Skin of body (tissue), 2 donors: ENCODE measurements around the gene CD300A. TPM values are rescaled to one million over a fixed set of nuclear protein-coding genes. Genes with fewer than 3 reads are reported as not detected.

Experiments
- DNase-seq: peaks from one replicate; lab custom pipeline; 2025; lab: John Stamatoyannopoulos, UW
- total RNA-seq: library from RNA; depleted of rRNA; stranded (reverse); fragments of >200 nt; gene quantifications from one replicate; pipeline ENCODE4 v1.2.3, GENCODE V29; 2014

The CD300A gene
- total RNA-seq, result 6.0 TPM

GRCh38 chr17:74466111-74466827, at the start of gene CD300A:
Gene CD300A (plus strand): TSS chr17:74466634. CDS start chr17:74466704, 70 bp downstream.
- no peak for DNase-seq

- DNase-seq, result no peak
Measured at GRCh38 chr17:74417178-74418045, 49.0 kb upstream of the CD300A start.

- no peak for DNase-seq
Measured at GRCh38 chr17:74419928-74420411, 46.5 kb upstream of the CD300A start.

GRCh38 chr17:74424117-74424516, 42.3 kb upstream of the CD300A start:
- no peak for DNase-seq

- no peak for DNase-seq
Measured at GRCh38 chr17:74424657-74425056, 41.8 kb upstream of the CD300A start.

GRCh38 chr17:74426551-74427047, 39.8 kb upstream of the CD300A start:
- DNase-seq, result no peak

- no peak for DNase-seq
Measured at GRCh38 chr17:74427048-74427762, 39.2 kb upstream of the CD300A start.

GRCh38 chr17:74427763-74428153, 38.7 kb upstream of the CD300A start:
- no peak for DNase-seq

GRCh38 chr17:74429604-74430384, 36.6 kb upstream of the CD300A start:
- no peak for DNase-seq

GRCh38 chr17:74430385-74430705, 36.1 kb upstream of the CD300A start:
- no peak for DNase-seq

- DNase-seq, result no peak
Measured at GRCh38 chr17:74430706-74431567, 35.5 kb upstream of the CD300A start.

- no peak for DNase-seq
Measured at GRCh38 chr17:74431568-74432423, 34.6 kb upstream of the CD300A start, which contains the start of gene GPRC5C. Gene GPRC5C (plus strand): TSS chr17:74432088. CDS start chr17:74439777, 7,689 bp downstream.

GRCh38 chr17:74432424-74432690, 34.1 kb upstream of the CD300A start:
- no peak for DNase-seq

GRCh38 chr17:74432766-74433391, 33.6 kb upstream of the CD300A start:
- no peak for DNase-seq

GRCh38 chr17:74433421-74434121, 32.9 kb upstream of the CD300A start:
- no peak for DNase-seq

GRCh38 chr17:74435775-74436359, 30.6 kb upstream of the CD300A start:
- no peak for DNase-seq

GRCh38 chr17:74437702-74438101, 28.7 kb upstream of the CD300A start:
- DNase-seq, result no peak
